AML-193 (cell line): ENCODE results near the gene CSNK1G3.

Source experiments
- DNase-seq, 2 experiments: peaks; one replicate each; lab custom pipeline; 2025; lab: John Stamatoyannopoulos, UW

The CSNK1G3 gene

DNA sequence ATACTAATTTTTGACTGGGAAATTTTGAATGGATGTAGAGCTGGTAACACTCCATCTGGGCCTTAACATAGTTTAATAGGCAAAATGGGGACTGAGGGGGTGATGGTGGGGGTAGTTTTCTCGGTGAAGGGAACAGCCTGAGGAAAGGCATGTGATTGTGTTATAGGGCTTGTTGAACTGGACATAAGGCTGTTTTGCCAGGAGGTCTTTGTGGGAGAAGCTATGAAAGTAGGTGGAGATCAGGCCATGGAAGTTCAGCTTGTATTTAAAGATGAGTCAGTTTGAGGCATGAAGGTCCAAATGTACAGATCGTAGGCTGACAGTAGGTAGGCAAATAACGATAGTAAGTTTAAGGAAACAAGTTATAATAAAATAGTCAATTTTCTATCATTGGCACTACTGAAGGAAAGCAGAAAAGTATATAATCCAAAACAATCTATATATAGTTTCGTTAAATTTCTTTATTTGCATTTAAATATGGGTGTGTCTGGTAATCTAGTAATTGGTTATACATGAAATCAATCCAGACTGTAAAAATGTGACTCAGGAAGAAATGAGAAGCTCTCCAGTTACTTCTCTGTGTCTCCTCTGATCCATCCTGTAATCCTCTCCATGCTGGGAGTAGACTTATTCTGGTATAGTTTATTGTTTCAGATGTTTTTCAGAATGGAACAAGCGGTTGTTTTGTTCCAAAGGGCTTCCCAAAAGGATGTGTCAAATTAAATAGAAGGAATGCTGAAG, 2.8 kb downstream of the CSNK1G3 start:
- no peak for DNase-seq

GRCh38 chr5:123515904-123516303, 3.9 kb downstream of the CSNK1G3 start:
- DNase-seq, result no peak

- no peak for DNase-seq
These were observed 5.5 kb downstream of the CSNK1G3 start for GRCh38 chr5:123517476-123517875.

DNA sequence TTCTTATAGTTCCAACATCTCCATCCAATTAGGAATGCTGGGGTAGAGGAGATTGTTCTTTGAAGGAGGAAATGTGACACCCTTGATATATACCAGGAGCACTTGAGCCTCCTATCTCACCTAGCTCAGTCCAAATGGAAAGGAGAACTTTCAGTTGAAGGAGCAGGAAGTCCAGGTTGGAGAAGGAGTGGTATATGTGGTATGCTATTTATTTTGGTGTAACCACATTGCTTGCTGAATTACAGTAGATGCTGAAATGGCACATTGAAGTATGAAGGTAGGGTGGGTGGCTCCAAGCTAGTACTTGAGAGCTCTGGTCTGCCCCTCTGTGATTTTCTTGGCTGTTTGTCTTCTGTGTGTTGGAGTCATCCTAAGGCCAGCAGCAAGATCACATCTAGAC, 6.1 kb downstream of the CSNK1G3 start:
- DNase-seq, result no peak

GRCh38 chr5:123520677-123521247, 8.8 kb downstream of the CSNK1G3 start:
- DNase-seq, result no peak

DNA sequence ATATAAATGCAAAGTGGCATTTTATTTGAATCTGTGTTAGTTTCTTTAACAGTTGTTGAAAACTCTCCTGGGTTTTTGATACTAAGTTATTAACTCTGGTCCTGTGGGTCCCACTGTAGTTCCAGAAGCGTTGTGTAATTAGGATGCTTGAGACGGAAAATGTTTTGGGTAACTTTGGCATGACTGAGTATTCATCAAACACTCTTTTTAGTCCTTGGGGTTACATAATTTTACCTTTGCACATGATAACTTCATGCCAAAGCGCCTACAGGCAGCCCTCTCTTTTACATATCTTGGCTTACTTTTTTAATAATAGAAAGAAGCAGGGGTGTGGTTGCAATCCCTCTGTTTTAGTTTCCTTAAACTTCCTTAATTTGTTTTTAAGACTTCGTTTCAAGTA, 12.2 kb downstream of the CSNK1G3 start:
- DNase-seq, result no peak

- no peak for DNase-seq
These were observed 15.2 kb downstream of the CSNK1G3 start for GRCh38 chr5:123527190-123527589.

- no peak for DNase-seq
These were observed 16.1 kb downstream of the CSNK1G3 start for GRCh38 chr5:123528065-123528464.

DNA sequence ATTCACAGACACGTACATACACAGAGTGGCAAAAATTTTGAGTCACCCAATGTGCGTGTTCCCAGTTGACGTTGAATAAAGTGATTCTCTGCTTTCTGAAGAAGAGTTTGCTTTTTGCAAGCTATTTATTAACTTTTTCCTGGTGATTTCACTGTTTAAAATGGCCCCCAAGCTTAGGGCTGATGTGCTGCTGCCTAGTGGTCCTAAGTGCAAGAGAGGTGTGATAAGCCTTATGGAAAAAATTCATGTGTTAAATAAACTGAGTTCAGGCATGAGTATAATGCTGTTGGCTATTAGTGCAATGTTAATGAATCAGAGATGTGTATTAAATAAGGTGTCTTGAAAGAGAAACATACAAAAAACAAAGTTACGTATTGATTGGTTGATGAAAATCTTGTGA, 16.9 kb downstream of the CSNK1G3 start:
- no peak for DNase-seq

- no peak for DNase-seq
These were observed 18.8 kb downstream of the CSNK1G3 start for GRCh38 chr5:123530728-123531127.

- no peak for DNase-seq
These were observed 23.7 kb downstream of the CSNK1G3 start for GRCh38 chr5:123535648-123536047.

- no peak for DNase-seq
These were observed 25.3 kb downstream of the CSNK1G3 start for GRCh38 chr5:123537256-123537655.

DNA sequence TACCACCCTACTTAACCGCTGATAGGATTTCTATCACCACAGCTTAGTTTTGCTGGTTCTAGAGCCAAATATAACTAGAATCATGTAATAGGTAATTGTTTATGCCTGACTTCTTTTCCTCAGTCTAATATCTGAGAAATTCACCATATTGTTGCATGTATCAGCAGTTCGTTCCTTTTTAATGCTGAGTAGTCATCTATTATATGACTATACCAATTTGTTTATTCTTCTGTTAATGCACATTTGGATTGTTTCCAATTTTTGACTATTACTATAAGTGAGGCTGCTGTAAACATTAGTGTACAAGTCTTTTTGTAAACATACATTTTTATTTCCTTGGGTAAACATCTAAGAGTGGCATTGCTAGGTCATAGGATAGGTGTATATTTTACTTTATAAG, 25.9 kb downstream of the CSNK1G3 start:
- no peak for DNase-seq

DNA sequence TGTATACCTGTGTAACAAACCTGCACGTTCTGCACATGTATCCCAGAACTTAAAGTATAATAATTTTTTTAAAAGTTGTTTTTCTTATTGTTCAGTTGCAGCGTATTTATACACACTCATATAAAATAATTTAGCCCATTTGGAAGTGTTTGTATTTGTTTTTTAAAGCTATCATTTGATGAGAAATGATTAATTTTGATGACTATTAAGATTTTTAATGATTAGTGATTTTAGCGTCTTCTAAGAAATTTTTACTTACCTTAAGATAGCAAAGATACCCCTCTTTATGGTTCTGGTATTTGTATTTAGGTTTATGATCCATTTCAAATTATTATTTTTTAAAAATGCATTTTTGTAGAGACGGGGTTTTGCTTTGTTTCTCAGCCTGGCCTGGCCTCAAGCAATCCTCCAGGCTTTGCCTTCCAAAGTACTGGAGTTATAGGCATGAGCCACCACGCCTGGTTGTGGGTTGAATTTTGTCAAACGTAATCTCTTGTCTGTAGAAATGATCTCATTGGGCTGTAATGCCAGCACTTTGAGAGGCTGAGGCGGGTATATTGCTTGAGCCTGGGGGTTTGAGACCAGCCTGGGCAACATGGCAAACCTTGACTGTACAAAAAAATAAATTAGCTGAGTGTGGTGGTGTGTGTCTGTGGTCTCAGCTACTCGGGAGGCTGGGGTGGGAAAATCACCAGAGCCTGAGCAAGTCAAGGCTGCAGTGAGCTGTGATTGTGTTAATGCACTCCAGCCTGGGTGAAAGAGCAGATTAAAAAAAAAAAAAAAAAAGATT, 26.9 kb downstream of the CSNK1G3 start:
- no peak for DNase-seq

DNA sequence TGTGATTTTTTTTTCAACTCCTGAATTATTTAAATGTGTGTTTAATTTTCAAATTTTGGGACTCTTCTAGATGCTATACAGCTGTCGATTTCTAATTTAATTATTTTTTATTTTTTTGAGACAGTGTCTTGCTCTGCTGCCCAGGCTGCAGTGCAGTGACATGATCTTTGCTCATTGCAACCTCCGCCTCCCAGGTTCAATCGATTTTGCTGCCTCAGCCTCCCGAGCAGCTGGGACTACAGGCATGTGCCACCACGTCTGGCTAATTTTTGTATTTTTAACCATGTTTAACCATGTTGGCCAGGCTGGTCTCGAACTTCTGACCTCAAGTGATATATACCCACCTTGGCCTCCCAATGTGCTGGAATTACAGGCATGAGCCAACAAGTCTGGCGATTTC, 28.6 kb downstream of the CSNK1G3 start:
- DNase-seq, result no peak

- DNase-seq, result no peak
These were observed 31.5 kb downstream of the CSNK1G3 start for GRCh38 chr5:123543438-123543837.

GRCh38 chr5:123545506-123545905, 33.5 kb downstream of the CSNK1G3 start:
- peak; percentile 1 to 12 for DNase-seq

- no peak for DNase-seq
These were observed 34.7 kb downstream of the CSNK1G3 start for GRCh38 chr5:123546657-123547056.

DNA sequence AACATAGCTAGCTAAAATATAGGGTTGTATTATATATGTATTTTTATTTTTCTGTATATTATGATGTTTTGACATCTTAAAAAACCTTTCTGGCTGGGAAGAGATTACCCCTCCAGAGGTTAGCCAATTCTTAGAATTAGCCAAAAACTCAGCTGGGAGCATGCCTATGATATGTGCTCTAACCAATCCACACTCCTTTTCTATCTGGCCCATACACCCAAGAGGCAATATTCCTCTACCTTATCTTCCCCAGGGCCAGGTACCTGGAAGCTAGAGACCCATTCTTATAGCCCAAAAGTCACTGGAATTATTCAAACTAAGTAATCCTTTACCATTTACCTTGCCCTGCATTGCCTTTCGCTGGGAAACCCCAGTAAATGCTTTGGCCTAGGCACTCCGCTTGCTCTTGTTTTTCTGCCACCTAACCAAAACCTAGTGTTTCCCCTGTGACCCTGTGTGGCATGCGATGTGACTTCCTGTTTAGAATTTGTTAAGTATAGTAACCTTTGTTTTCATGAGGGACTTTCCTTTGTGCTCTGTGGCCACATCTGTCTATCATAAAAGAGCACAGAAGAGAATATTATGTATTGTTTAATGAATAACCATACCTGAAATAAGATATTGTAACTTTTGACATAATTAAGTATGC, 37.4 kb downstream of the CSNK1G3 start:
- DNase-seq, result no peak

- no peak for DNase-seq
These were observed 42.6 kb downstream of the CSNK1G3 start for GRCh38 chr5:123554601-123555000.

DNA sequence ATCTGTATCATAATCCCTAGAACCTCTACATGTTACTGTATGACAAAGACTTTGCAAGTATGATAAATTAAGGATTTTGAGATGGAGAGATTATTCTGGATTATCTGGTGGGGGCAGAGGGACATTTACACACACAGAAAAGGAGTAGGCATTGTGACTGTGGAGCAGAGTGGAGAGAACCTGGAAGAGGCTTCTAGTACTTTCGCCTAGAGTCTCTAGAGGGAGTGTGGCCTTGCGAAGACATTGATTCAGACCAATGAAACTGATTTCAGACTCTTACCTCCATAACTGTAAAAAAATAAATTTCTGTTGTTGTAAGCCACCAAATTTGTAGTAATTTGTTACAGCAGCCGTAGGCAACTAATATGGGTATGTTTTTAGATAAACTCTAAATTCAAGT, 45.9 kb downstream of the CSNK1G3 start:
- DNase-seq, result no peak

DNA sequence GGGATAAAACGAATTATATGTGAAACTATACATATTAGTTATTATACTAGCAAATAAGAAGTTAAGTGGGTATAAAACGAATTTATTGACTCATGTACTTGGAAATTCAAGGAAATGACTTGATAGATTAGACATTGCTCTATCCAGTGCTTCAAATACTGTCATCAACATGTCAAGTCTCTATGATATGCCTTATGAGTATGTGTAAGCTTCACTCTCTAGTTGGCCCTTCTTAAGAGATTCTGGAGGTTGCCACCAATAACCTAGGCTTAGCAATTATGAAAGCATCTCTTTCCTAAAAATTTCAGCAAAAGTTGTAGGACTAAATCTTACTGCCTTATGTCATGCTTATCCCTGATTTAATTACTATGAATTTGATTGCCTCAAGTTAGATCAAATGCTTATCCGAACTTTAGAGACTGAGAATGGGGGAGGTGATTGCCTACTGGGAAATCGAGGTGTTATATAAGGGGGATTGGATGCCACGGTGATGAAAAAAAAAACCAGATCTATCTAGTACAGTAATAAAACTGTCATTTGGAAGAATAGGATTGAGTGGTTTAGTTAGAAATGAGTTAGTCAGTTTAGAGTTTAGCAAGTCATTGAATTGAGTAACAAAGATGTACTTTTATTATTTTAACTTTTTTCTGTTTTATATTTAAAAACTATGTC, 46.9 kb downstream of the CSNK1G3 start:
- no peak for DNase-seq
